ENCODE measurements around the gene HNF4A.
"Not testable (repeated sequence)": the region's sequence is repeated elsewhere in the genome, so short reads cannot be mapped to it uniquely, and the experiment has no call there.

The HNF4A gene

DNA sequence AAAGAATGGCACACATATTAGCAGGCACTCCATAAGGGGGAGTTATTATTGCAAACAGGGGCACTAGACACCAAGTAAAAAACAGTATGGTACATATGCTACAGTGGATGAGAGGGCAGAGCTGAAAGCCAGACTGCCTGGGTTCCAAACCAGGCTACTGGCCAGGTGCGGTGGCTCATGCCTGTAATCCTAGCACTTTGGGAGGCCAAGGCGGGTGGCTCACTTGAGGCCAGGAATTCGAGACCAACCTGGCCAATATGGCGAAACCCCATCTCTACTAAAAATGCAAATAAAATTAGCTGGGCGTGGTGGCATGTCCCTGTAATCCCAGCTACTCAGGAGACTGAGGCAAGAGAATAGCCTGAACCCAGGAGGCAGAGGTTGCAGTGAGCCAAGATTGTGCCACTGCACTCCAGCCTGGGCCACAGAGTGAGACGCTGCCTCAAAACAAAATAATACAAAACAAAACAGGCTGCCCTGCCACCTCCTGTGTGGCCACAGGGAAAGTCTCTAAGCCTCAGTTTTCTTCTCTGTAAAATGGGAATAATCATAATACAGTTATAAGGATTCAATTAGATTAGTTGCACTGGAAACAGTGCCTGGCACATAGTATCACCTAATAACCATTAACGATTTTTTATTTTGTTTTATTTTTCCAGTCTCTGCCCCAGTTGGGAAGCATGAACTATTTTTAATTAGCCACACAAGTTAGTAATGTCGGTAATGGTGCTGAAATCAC is 112.7 kb downstream of the HNF4A start:
- no peak for ATAC-seq (ENCODE audit: low read depth)
- H3K27me3 ChIP-seq (ENCODE audit: insufficient read depth, poor library complexity, severe bottlenecking), result no peaks in the 10 kb centered on the region

DNA sequence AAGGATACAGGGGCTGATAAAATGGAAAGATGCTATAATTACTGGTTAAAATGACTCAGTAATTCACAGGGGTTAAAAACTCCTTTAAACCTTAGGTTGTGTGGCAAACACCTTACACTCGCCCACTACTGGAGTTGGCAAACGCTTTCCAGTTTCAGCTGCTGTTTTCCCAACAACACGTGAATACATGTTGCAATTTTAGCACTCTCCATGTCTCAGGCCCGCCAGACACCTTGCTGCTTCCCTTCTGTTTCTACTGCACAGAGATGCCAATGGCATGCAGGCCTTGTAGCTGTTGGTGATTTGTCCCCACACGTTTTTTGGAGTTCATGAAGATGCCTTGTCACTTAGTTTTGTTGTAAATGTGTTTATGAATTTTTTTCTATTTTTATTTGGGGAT is 114.8 kb downstream of the HNF4A start:
- TF ChIP-seq, protein P1, sequence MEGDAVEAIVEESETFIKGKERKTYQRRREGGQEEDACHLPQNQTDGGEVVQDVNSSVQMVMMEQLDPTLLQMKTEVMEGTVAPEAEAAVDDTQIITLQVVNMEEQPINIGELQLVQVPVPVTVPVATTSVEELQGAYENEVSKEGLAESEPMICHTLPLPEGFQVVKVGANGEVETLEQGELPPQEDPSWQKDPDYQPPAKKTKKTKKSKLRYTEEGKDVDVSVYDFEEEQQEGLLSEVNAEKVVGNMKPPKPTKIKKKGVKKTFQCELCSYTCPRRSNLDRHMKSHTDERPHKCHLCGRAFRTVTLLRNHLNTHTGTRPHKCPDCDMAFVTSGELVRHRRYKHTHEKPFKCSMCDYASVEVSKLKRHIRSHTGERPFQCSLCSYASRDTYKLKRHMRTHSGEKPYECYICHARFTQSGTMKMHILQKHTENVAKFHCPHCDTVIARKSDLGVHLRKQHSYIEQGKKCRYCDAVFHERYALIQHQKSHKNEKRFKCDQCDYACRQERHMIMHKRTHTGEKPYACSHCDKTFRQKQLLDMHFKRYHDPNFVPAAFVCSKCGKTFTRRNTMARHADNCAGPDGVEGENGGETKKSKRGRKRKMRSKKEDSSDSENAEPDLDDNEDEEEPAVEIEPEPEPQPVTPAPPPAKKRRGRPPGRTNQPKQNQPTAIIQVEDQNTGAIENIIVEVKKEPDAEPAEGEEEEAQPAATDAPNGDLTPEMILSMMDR (IDR thresholded peaks at IDR 0.05; ENCODE audit: poor library complexity, severe bottlenecking), result no peak
- H3K27me3 ChIP-seq (ENCODE audit: insufficient read depth, poor library complexity, severe bottlenecking), result no peaks in the 10 kb centered on the region
- ATAC-seq (ENCODE audit: low read depth) (no peak), DNase-seq (ENCODE audit: low spot score) (no peak)
- H3K36me3 ChIP-seq (ENCODE audit: low read depth), result no peaks in the 10 kb centered on the region
- H3K4me3 ChIP-seq (ENCODE audit: severe bottlenecking), result no peak overlapping the region
- no peaks in the 10 kb centered on the region for H3K4me1 ChIP-seq (ENCODE audit: insufficient read depth, poor library complexity, severe bottlenecking)
- no peaks in the 10 kb centered on the region for H3K9me3 ChIP-seq (ENCODE audit: severe bottlenecking)
- H3K27ac ChIP-seq (ENCODE audit: poor library complexity, severe bottlenecking), result no peak overlapping the region

More for the DNA sequence above, 112.7 kb downstream of the HNF4A start:
- Histone ChIP-seq H3K27ac (ENCODE audit: poor library complexity, severe bottlenecking) (no peak overlapping the region), H3K4me3 (ENCODE audit: severe bottlenecking) (no peak overlapping the region), H3K36me3 (ENCODE audit: low read depth) (no peaks in the 10 kb centered on the region), H3K4me1 (ENCODE audit: insufficient read depth, poor library complexity, severe bottlenecking) (no peaks in the 10 kb centered on the region), H3K9me3 (ENCODE audit: severe bottlenecking) (no peaks in the 10 kb centered on the region)
- DNase-seq (ENCODE audit: low spot score), result no peak
- TF ChIP-seq, protein P1 (IDR thresholded peaks at IDR 0.05; ENCODE audit: poor library complexity, severe bottlenecking), result no peak

DNA sequence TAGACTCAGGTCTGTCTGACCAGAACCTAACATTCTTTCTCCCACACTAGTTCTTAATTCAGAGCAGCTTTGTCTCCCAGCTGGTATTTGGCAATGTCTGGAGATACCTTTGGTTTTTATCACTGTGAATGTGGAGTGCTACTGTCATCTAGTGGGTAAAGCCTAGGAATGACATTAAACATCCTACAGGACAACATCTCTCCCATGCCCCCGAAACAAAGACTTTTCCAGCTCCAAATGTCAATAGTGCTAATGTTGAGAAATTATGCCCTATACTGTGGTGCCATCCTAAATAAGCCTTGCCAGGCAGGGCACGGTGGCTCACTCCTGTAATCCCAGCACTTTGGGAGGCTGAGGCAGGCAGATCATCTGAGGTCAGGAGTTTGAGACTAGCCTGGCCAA is 116.0 kb downstream of the HNF4A start:
- TF ChIP-seq, protein P1 (IDR thresholded peaks at IDR 0.05; ENCODE audit: poor library complexity, severe bottlenecking), result peak; percentile 97
- no peaks in the 10 kb centered on the region for H3K36me3 ChIP-seq (ENCODE audit: low read depth)
- H3K9me3 ChIP-seq (ENCODE audit: severe bottlenecking), result no peaks in the 10 kb centered on the region
- no peak overlapping the region for H3K27ac ChIP-seq (ENCODE audit: poor library complexity, severe bottlenecking)
- peak; percentile 4; the same call in 1 of the 3 replicates for ATAC-seq (ENCODE audit: low read depth)
- DNase-seq (ENCODE audit: low spot score), result no peak
- H3K4me3 ChIP-seq (ENCODE audit: severe bottlenecking), result no peak overlapping the region
- H3K4me1 ChIP-seq (ENCODE audit: insufficient read depth, poor library complexity, severe bottlenecking), result peaks cover 2% of the 10 kb centered on the region
- H3K27me3 ChIP-seq (ENCODE audit: insufficient read depth, poor library complexity, severe bottlenecking), result no peaks in the 10 kb centered on the region

DNA sequence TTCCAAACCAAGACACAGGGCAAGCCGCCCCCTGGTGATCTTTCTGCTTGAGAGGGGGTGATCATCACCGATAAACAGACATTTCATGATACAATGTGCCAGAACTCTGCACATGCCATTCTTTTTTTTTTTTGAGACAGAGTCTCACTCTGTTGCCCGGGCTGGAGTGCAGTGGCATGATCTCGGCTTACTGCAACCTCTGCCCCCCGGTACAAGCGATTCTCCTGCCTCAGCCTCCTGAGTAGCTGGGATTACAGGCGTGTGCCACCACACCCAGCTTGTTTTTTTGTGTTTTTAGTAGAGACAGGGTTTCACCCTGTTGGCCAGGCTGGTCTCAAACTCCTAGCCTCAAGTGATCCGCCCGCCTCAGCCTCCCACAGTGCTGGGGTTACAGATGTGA is 116.8 kb downstream of the HNF4A start:
- not testable (repeated sequence) for H3K27me3 ChIP-seq (ENCODE audit: insufficient read depth, poor library complexity, severe bottlenecking); H3K36me3 ChIP-seq (ENCODE audit: low read depth); ATAC-seq (ENCODE audit: low read depth); H3K4me3 ChIP-seq (ENCODE audit: severe bottlenecking); H3K9me3 ChIP-seq (ENCODE audit: severe bottlenecking); H3K27ac ChIP-seq (ENCODE audit: poor library complexity, severe bottlenecking); DNase-seq (ENCODE audit: low spot score)
- peaks cover 10% of the 10 kb centered on the region for H3K4me1 ChIP-seq (ENCODE audit: insufficient read depth, poor library complexity, severe bottlenecking)

DNA sequence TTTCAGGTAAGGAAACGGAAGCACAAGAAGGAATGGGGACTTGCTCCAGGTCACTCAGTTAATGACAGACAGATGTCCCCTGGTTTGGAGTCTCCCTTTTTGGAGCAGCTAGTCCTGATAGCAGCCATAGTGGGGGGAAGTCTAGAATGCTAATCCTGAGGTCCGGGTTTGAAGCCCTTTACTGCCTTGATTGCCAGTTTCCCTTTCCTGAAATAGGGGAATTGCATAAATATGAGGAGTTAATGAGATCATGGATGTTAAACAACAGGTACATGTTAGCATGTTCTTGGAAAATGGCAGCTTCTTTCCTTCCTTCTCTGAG is 119.8 kb downstream of the HNF4A start:
- DNase-seq (ENCODE audit: low spot score), result no peak
- peaks cover 11% of the 10 kb centered on the region for H3K4me1 ChIP-seq (ENCODE audit: insufficient read depth, poor library complexity, severe bottlenecking)
- no peaks in the 10 kb centered on the region for H3K9me3 ChIP-seq (ENCODE audit: severe bottlenecking)
- peaks cover 9% of the 10 kb centered on the region for H3K36me3 ChIP-seq (ENCODE audit: low read depth)
- TF ChIP-seq, protein P1 (IDR thresholded peaks at IDR 0.05; ENCODE audit: poor library complexity, severe bottlenecking), result no peak
- peak overlapping the region; percentile 41 for H3K27ac ChIP-seq (ENCODE audit: poor library complexity, severe bottlenecking)
- ATAC-seq (ENCODE audit: low read depth), result no peak
- peak overlapping the region; percentile 61 for H3K4me3 ChIP-seq (ENCODE audit: severe bottlenecking)
- H3K27me3 ChIP-seq (ENCODE audit: insufficient read depth, poor library complexity, severe bottlenecking), result no peaks in the 10 kb centered on the region
